C1 segment of cervical spinal cord (tissue), 14 donors: ENCODE measurements around the gene MAP1LC3B2.

ENCODE experiments used
- DNase-seq, 14 donors: peaks; one replicate each; lab custom pipeline; 2025; lab: John Stamatoyannopoulos, UW

MAP1LC3B2 gene

DNA sequence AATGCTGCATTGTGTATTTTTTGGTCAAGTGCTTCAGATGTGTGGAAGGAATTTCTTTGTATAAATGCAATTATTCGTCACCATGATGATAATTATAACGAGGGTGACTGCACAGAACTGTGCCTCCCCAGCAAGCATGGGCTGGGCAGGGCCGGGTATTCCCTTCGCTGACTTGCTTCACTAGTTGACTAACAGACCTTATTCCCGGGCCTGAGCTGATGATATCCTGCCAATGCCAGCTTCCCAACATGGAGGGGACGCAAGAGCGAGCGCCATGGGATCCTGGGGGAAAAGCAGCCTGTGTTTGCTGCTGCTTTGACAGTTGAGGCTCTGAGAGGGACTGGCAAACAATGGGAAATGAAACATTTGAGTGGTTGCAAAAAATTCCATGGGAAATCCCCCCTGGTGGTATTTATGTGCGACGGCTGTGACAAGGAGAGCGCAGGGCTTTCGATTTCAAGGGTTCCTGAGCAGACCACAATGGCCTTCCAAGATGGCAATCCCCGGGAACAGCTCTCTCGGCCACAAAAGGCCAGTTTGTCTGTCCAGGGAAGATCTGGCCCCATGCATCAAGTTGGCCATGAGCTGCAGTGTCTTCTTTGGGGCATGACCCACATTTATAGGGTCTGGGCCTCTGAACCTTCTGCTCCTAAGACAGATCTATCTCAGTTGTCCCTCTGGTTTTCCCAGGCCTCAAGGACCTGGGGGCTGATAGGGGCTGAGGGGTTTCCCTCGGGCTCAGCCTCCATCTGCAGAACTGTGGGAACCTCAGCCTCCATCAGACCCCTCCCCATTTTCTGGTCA is 21.9 kb upstream of the MAP1LC3B2 start:
- DNase-seq, result no peak

DNA sequence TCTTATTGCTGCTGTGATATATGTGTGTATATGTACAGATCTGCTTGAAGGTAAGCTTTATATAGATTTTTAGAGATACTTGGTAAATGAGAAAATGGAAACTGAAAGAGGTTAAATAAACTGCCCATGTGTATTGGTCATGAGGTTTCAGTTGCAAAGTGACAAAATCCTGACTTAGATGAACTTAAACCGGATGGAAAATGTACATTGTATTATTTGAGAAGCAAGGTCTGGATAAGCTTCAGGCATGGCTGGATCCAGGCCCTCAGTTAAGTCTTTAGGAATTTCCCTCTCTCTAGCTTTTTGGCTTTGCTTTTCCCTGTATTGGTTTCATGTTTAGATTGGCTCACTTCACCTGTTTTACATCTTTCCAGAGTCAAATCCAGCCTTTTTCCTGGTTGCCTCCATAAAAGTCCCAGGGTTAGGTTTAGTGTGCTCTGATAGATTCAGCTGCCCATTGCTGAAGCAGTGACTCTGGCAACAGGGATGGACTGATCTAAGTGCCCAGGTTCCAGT is 21.0 kb upstream of the MAP1LC3B2 start:
- no peak for DNase-seq

GRCh38 chr12:116538682-116539305 is 20.4 kb upstream of the MAP1LC3B2 start:
- DNase-seq, result no peak

DNA sequence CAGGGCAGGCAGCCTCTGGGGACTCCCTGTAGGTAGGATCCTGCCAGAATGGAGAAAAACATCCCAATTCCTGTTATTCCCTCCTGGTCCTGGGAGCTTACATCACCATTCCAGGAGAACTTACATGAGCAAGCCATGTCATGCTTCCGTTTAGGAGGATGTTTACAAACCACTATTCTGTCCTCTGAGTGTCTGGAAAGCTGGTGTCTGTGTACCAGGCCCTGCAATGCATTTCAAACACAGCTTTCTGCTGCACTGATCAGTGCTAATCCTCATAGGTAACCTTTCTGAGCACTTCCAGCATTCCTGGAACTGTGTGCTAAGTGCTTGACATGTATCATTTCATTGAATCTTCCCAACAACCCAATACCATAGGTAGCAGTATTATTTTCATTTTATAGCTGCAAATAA is 19.8 kb upstream of the MAP1LC3B2 start:
- DNase-seq, result peak in 1 of 14 donors; percentile 58

GRCh38 chr12:116539905-116540482 is 19.2 kb upstream of the MAP1LC3B2 start:
- peak in 10 of 14 donors; percentile 22 to 78 (median 44) for DNase-seq

- DNase-seq, result no peak
Measured at GRCh38 chr12:116540622-116541152, 18.5 kb upstream of the MAP1LC3B2 start.

- DNase-seq, result no peak
Measured at GRCh38 chr12:116541547-116542344, 17.4 kb upstream of the MAP1LC3B2 start.

DNA sequence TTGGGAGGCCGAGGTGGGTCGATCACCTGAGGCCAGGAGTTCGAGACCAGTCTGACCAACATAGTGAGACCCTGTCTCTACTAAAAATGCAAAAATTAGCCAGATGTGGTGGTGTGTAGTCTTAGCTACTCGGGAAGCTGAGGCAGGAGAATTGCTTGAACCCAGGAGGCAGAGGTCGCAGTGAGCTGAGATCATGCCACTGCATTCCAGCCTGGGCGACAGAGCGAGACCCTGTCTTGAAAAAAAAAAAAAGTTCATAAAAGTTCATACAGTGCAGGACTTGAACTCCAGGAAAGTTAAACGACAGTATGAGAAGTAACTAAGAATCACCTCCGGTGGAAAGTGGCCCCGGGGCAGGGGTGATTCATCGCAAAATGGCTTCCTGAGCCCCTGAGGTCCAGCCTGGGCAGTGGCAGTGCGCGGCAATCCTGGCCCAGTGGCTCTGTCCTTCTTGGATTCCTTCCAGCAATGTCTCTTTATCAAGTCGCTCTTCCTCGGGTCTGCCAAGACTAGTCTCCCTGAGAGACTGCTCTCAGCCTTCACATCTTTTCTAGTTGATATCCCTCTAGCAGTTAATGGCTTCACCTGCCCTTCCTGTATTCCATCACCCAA is 16.7 kb upstream of the MAP1LC3B2 start:
- peak in 2 of 14 donors; percentile 10 to 14 for DNase-seq

GRCh38 chr12:116544656-116545055 is 14.5 kb upstream of the MAP1LC3B2 start:
- DNase-seq, result peak in 1 of 14 donors; percentile 5

DNA sequence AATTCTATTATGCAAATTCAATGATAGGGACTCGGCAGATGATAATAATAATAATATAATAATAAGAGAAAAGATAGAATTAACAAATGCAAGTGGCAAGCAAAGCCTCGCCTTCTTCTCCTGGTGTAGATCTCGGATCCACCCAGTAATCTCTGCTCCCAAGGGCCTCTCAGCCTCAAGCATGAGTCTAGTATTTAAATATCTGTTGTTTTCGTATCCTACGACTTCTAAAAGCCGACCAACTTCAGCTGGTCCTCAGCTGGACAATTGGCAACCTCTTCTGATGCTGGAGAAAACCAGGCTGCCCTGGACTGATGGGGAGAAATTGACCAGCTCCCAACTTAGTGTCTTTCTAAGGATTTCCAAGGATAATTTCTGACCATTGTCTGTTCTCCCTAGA is 14.0 kb upstream of the MAP1LC3B2 start:
- no peak for DNase-seq

DNA sequence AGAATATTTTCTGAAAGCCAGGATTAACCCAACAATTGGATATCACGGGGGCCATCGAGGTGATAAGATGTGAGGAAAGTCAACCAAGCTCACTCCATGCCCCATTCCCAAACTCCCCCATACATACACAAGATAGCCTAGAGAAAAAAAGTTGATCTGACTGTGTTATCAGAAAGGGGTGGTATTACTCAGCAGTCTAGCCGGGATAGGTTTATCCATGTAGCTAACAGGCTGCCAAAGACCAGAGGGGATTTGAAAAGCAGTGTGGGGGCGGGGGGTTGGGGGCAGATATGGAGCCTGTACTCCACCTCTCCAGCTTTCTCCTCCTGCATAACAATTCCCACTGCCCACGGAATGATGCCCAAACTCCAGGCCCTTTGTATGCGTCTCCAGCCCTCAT is 13.2 kb upstream of the MAP1LC3B2 start:
- no peak for DNase-seq

DNA sequence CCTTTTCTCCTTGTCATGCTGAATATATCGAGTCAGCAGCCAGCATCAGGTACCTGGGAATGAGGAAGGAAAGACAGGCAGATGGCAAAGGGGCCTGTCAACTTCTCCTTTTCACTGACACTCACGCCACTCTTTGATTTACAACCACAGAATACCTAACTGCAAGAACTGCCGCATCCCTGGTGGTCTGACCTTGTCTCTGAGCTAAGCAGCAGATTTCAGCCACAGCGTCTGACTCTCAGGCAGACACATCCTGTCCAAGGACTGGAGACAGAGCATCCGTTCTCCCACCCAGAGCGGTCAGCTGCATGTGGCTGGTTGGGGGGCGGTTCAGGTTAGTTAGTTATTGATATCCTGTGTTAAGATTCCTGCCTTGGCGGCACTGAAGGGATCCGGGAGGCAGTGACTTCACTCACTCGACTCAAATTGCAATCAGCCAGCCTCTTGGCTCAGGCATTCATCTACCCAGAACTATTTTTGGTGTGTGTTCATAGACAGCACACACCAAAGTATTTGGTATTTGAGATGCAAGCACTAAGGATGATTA is 11.2 kb upstream of the MAP1LC3B2 start:
- DNase-seq, result no peak

DNA sequence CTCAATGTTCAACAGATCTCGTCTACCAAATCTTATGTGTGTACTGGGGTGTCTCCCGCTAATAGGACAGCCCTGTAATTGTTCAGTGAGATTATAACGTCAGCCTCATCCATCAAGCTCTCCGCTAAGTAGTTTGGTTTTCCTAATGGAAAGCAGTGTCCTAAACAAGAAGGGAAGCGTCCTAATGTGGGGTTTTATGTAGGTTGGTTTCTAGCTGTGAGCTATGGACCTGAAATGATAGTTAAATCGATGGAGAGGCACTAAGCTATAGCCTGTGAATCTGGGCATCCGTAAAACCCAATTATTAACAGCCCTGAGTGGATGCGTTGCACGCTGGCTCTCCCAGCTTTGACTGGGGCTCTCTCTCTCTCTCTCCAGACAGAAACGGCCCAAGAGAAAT is 9.2 kb upstream of the MAP1LC3B2 start:
- no peak for DNase-seq

- DNase-seq, result no peak
Measured at GRCh38 chr12:116551151-116551550, 8.0 kb upstream of the MAP1LC3B2 start.

DNA sequence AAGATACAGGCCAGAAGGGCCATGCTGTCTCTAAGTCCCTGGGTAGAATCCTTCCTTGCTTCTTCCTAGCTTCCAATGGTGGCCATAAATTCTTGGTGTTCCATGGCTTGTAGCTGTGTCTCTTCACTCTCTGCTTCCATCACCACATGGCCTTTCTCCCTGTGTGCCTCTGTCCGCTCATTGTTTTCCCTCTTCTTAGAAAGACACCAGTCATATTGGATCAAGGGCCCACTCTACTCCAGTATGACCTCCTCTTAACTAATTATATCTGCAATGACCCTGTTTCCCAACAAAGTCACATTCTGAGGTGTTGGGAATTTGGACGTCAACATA is 7.6 kb upstream of the MAP1LC3B2 start:
- DNase-seq, result no peak

DNA sequence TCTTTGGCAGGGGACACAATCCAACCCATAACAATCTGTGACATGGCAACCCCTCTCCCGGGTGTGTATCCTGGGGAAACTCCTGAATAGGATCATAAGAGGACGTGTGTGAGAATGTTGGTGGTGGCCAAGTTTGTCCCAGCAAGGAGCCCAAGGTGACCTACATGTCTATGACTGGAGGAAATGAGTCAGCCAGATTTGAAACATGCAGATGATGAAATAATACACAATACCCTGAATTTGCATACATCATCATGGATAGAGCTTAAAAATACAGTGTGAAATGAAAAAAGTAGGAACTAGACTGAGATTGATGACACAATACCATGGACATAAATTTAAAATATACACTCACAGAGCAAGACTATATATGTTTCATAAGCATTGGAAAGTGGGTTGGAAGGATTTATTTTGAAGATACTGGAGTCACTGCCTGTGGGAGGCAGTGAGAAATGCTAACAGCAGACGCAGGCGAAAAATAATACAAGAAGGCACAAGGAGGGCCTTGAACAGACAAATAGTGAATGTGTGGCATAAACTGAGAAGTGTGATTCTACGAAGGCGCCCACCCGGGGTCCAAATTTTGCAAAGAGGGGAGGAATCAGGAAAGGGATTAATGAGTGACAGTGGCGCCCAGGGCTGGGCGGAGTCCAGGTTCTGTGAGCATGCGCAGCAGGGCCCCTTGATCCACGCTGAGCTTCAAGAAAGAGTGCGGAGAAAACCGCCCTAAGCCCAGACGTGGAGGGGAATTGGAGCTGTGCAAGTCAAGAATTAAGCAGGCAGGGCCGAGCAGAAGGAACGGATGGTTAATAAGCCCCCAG is 7.0 kb upstream of the MAP1LC3B2 start:
- DNase-seq, result no peak

GRCh38 chr12:116552773-116553373 is 6.3 kb upstream of the MAP1LC3B2 start:
- no peak for DNase-seq

- no peak for DNase-seq
Measured at GRCh38 chr12:116556356-116556952, 2.7 kb upstream of the MAP1LC3B2 start.
